HG02588 (cell line): ENCODE measurements around the gene PTX4.
"Not testable (repeated sequence)": the region's sequence is repeated elsewhere in the genome, so short reads cannot be mapped to it uniquely, and the experiment has no call there.

Experiments
- ATAC-seq: cut with Tn5 transposase; IDR thresholded peaks from one replicate; pipeline ENCODE4 v1.9.1; 2021; ENCODE audit warnings: mild to moderate bottlenecking, moderate library complexity; ENCODE audit not compliant: unreplicated experiment

Gene PTX4

DNA sequence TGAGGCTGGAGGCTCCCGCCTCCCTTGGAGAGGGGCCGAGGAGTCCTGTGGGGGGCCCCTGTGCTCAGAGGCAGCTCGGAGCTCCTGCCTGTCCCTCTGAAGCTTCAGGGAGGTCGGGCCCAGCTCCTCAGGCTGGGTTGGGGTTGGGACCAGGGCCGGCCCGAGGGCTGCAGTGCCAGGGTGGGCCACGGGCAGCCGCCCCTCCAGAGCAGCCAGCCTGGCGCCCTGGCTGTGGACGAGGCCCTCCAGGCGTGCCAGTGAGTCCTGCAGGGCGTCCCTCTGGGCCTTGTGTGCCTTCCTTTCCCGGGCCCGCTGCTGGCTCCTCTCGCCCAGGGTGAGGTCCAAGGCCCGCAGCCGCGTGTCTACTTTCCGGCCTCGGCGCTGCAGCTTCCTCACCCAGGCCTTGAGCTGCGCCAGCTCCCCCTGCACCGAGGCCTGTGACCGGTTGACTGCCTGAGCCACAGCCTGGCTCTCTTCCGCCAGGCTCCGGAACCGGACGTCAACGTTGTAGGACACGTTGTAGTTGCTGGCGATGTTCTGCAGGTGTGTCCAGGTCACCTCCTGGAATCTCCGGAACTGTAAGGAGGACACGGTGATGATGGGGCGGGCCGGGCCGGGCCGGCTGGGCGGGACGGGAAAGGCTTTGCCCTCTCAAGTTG is 1.2 kb downstream of the PTX4 start:
- no peak for ATAC-seq

DNA sequence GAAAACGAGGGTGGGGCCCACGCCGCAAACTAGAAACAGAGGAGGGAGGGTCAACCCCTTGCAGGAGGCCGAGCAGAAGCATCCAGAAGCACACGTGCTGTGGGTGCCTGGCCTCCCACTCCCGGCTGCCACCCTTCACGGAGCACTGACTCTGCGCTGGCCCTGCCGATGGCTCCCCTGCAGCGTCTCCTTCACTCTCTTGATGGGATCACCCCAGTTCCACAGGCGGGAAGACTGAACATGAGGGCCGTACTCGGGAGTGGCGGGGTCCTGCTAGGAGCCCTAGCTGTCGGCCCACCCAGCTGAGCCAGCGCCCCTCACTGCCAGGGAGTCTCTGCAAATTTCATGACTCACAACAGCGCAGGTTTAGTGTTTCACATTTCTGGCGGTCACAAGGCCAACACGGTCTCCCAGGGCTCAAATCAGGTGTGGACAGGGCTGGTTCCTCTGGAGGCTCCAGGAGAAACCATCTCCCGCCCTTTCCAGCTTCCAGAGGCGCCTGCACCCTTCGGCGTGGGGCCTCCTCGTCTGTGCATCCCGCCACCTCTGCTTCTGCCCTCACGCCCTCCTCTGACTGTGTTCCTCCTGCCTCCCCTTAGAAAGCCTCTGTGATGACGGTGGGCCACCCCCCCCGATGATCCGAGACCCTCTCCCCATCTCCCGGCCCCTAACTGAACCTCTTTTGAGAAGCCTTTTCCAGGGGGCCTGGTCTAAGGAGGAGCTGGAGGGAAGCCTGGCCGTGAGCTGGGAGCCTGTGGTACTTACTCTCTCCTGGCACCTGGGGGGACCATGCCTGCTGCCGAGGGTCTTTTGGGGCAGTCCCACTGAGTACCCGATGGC is 2.0 kb downstream of the PTX4 start:
- ATAC-seq: no peak

DNA sequence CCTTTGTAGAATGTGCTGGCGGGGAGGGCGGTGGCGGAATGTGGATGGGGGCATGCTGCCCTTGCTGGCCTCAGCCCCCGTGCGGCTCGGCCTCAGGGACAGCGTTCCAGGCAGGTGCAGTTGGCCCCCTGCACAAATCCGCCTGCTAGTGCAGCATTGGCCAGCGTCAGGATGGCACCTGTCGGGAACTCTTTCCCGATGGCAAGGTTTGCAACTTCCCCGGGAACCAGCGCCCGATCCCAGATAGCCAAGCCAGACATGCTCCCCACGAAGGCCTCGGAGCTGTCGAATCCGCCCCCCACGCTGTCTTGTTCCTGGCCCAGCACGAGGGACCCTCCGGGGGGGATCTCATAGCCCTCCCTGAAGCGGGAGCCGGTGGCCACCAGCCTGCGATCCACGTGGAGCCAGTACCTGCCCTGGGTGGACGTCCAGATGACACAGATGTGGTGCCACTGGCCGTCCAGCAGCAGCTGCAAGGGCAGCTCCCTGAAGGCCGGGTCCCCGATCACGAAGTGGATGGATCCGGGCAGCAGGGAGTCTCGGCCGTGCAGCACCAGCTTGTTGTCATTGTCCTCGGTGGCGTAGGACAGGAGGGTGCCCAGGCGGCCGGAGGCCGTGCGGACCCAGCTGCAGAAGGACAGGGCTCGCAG is 2.8 kb downstream of the PTX4 start:
- ATAC-seq: no peak

- no peak for ATAC-seq
These were observed 6.6 kb downstream of the PTX4 start for GRCh38 chr16:1481906-1482835.

- ATAC-seq: not testable (repeated sequence)
These were observed 9.8 kb downstream of the PTX4 start for GRCh38 chr16:1478937-1479336.

DNA sequence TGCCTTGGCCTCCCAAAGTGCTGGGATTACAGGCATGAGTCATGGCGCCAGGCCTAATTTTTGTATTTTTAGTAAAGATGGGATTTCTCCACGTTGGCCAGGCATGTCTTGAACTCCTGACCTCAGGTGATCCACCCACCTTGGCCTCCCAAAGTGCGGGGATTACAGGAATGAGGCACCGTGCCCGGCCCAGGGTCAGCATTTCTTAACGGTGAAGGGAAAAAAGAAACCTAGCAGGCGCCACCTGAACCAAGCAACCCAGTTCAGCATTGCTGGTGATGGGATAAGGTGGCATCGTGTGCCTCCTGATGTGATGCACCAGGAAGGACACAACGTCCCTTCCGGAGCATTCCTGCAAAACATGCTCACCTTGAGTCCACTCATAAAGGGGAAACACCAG is 11.7 kb downstream of the PTX4 start:
- no peak for ATAC-seq

DNA sequence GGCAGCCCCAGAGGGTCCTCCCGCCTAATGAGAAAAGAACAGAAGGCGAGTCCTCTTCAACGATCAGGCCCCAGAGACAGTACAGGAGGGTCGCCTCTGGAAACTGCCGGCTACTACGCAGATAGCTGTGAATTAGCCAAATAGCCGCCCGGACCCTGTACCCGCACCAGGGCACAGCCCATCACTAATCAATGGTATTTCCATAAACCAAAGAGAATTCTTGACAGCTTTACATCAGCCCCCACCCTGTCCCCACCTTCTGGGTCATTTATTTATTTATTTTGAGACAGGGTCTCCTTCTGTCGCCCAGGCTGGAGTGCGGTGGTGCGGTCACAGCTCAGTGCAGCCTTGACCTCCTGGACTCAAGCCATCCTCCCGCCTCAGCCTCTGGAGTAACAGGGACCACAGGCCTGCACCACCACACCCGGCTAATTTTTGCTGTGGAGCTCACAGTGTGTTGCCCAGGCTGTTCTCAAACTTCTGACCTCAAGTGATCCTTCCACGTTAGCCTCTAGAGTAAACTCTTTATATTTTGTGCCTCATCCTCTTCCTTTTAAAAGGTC is 13.1 kb downstream of the PTX4 start:
- no peak for ATAC-seq

- peak; percentile 81 for ATAC-seq
These were observed 13.8 kb downstream of the PTX4 start, which contains the start of gene CLCN7 for GRCh38 chr16:1474796-1475551. TSS of gene CLCN7 (minus strand) at chr16:1475028. CDS start at chr16:1474974, 54 bp downstream.

- peak; percentile 17 for ATAC-seq
These were observed 14.5 kb downstream of the PTX4 start for GRCh38 chr16:1474082-1474795.

- no peak for ATAC-seq
These were observed 15.8 kb downstream of the PTX4 start for GRCh38 chr16:1472974-1473373.

- ATAC-seq: no peak
These were observed 17.1 kb downstream of the PTX4 start for GRCh38 chr16:1471569-1472194.

GRCh38 chr16:1470481-1471251 is 18.1 kb downstream of the PTX4 start:
- ATAC-seq: no peak

DNA sequence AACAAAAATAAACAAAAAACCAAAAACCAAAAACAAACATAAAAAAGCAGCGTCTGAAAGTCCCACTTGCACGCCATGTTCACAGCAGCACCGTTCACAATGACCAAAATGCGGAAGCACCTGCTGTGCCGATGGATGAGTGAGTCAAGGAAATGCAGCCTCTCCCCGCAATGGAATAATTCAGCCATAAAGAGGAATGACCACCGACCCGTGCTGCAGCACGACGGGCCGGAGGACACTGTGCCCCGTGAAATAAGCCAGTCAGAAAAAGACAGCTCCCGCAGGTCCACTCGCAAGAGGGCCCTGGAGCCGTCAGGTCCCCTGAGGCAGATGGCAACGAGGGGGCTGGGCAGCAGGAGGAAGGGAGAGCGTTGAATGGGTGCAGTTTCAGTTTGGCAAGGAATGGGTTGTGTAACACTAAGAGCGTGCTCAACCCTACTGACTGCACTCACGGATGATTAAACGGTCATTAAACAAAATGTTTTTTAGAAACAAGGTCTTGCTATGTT is 19.0 kb downstream of the PTX4 start:
- ATAC-seq: no peak

GRCh38 chr16:1469141-1469540 is 19.6 kb downstream of the PTX4 start:
- not testable (repeated sequence) for ATAC-seq

- ATAC-seq: no peak
These were observed 20.3 kb downstream of the PTX4 start for GRCh38 chr16:1468426-1468810.

GRCh38 chr16:1466968-1467521 is 21.7 kb downstream of the PTX4 start:
- no peak for ATAC-seq

GRCh38 chr16:1466054-1466453 is 22.7 kb downstream of the PTX4 start:
- no peak for ATAC-seq
